Astrocyte (in vitro differentiated cells and primary cell): Measurements from ENCODE around the gene BANP. TPM values are rescaled to one million over a fixed set of nuclear protein-coding genes. Genes with fewer than 3 reads are reported as not detected.

ENCODE experiments used
- DNase-seq: peaks from one replicate; pipeline ENCODE4 v3.0.0-alpha.2; 2010; ENCODE audit warnings: low read depth
- FAIRE-seq: peaks from 2 replicates; lab custom pipeline; 2011; peaks lifted over from hg19 to GRCh38; lab: Jason Lieb, UNC
- H2AFZ ChIP-seq: 2 replicates; pipeline ENCODE4 v1.6.0; 2012; ENCODE audit warnings: low read depth, low read length, inconsistent platforms
- H3K27ac ChIP-seq: 2 replicates; pipeline ENCODE4 v1.5.1; 2011; ENCODE audit warnings: low read depth, low read length, inconsistent platforms
- H3K27me3 ChIP-seq: 2 replicates; pipeline ENCODE4 v1.6.0; 2011; ENCODE audit warnings: low read length, inconsistent platforms; ENCODE audit not compliant: insufficient read depth
- H3K36me3 ChIP-seq: 2 replicates; pipeline ENCODE4 v1.5.1; 2011; ENCODE audit warnings: low read length, inconsistent platforms; ENCODE audit not compliant: insufficient read depth
- H3K4me1 ChIP-seq: 2 replicates; pipeline ENCODE4 v1.5.1; 2011; ENCODE audit warnings: low read length, inconsistent platforms; ENCODE audit not compliant: insufficient read depth
- H3K4me2 ChIP-seq: 2 replicates; pipeline ENCODE4 v1.6.0; 2012; ENCODE audit warnings: low read length, inconsistent platforms
- H3K4me3 ChIP-seq: 2 replicates; pipeline ENCODE4 v1.5.1; 2011; ENCODE audit warnings: low read depth, mild to moderate bottlenecking, low read length, inconsistent platforms; ENCODE audit not compliant: insufficient read depth
- H3K79me2 ChIP-seq: 2 replicates; pipeline ENCODE4 v1.6.0; 2012; ENCODE audit warnings: mild to moderate bottlenecking, low read length, inconsistent platforms; ENCODE audit not compliant: insufficient read depth
- H3K9ac ChIP-seq: 2 replicates; pipeline ENCODE4 v1.6.0; 2012; ENCODE audit warnings: mild to moderate bottlenecking, low read length, inconsistent platforms
- H3K9me3 ChIP-seq: 2 replicates; pipeline ENCODE4 v1.5.1; 2012; ENCODE audit warnings: low read depth, mild to moderate bottlenecking, low read length, inconsistent platforms; ENCODE audit not compliant: insufficient read depth
- H4K20me1 ChIP-seq: 2 replicates; pipeline ENCODE4 v1.6.0; 2012; ENCODE audit warnings: low read length, inconsistent platforms; ENCODE audit not compliant: insufficient read depth
- H3K27ac Mint-ChIP-seq: one replicate; pipeline ENCODE4 v1.8.0; 2021; ENCODE audit warnings: mild to moderate bottlenecking, mixed read lengths; ENCODE audit not compliant: unreplicated experiment
- H3K27me3 Mint-ChIP-seq: one replicate; pipeline ENCODE4 v1.8.0; 2021; ENCODE audit warnings: low read depth, mixed read lengths; ENCODE audit not compliant: unreplicated experiment
- H3K36me3 Mint-ChIP-seq: one replicate; pipeline ENCODE4 v1.8.0; 2021; ENCODE audit warnings: low read depth, mixed read lengths; ENCODE audit not compliant: unreplicated experiment
- H3K4me1 Mint-ChIP-seq: one replicate; pipeline ENCODE4 v1.8.0; 2021; ENCODE audit warnings: low read depth, mixed read lengths; ENCODE audit not compliant: unreplicated experiment
- H3K4me3 Mint-ChIP-seq: one replicate; pipeline ENCODE4 v1.8.0; 2021; ENCODE audit warnings: mild to moderate bottlenecking, moderate library complexity, mixed read lengths; ENCODE audit not compliant: unreplicated experiment
- H3K9me3 Mint-ChIP-seq: one replicate; pipeline ENCODE4 v1.8.0; 2021; ENCODE audit warnings: mild to moderate bottlenecking, mixed read lengths; ENCODE audit not compliant: unreplicated experiment
- CTCF ChIP-seq: IDR thresholded peaks from 2 replicates; pipeline ENCODE4 v1.5.1; 2011; ENCODE audit warnings: low read depth, mild to moderate bottlenecking, inconsistent platforms, low read length, moderate library complexity; ENCODE audit not compliant: insufficient read depth
- EZH2 ChIP-seq: IDR thresholded peaks from 2 replicates; pipeline ENCODE4 v1.6.1; 2012; ENCODE audit warnings: mild to moderate bottlenecking, low read length, inconsistent platforms; ENCODE audit not compliant: insufficient read depth
- total RNA-seq: library from RNA; stranded (reverse); gene quantifications from 2 replicates; pipeline ENCODE4 v1.2.1, GENCODE V29; 2021

BANP gene
- total RNA-seq, 1 donor from 2014 or later = 28.9 TPM

GRCh38 chr16:87956365-87957231 is 5.4 kb downstream of the BANP start:
- H2AFZ ChIP-seq = peak overlapping the region; percentile 13
- H3K27me3 Mint-ChIP-seq = no peaks in the 10 kb centered on the region
- no peaks in the 10 kb centered on the region for H3K27me3 ChIP-seq
- H3K79me2 ChIP-seq = peaks cover 98% of the 10 kb centered on the region
- peak overlapping the region; percentile 75 for H3K9ac ChIP-seq
- TF ChIP-seq CTCF (peak; percentile 51), EZH2 (no peak)
- H3K9me3 Mint-ChIP-seq = no peaks in the 10 kb centered on the region
- H3K4me1 ChIP-seq = peaks cover 33% of the 10 kb centered on the region
- H3K27ac ChIP-seq = peak overlapping the region; percentile 60
- no peaks in the 10 kb centered on the region for H3K9me3 ChIP-seq
- H3K4me1 Mint-ChIP-seq = peaks cover 31% of the 10 kb centered on the region
- H3K36me3 Mint-ChIP-seq = peaks cover 13% of the 10 kb centered on the region
- peaks cover 2% of the 10 kb centered on the region for H3K36me3 ChIP-seq
- DNase-seq (peak; percentile 65), FAIRE-seq (no peak)
- H3K4me3 ChIP-seq = no peak overlapping the region
- H4K20me1 ChIP-seq = peaks cover 22% of the 10 kb centered on the region
- H3K4me3 Mint-ChIP-seq = peak overlapping the region; percentile 36
- peak overlapping the region; percentile 70 for H3K4me2 ChIP-seq
- H3K27ac Mint-ChIP-seq = peak overlapping the region; percentile 89

DNA sequence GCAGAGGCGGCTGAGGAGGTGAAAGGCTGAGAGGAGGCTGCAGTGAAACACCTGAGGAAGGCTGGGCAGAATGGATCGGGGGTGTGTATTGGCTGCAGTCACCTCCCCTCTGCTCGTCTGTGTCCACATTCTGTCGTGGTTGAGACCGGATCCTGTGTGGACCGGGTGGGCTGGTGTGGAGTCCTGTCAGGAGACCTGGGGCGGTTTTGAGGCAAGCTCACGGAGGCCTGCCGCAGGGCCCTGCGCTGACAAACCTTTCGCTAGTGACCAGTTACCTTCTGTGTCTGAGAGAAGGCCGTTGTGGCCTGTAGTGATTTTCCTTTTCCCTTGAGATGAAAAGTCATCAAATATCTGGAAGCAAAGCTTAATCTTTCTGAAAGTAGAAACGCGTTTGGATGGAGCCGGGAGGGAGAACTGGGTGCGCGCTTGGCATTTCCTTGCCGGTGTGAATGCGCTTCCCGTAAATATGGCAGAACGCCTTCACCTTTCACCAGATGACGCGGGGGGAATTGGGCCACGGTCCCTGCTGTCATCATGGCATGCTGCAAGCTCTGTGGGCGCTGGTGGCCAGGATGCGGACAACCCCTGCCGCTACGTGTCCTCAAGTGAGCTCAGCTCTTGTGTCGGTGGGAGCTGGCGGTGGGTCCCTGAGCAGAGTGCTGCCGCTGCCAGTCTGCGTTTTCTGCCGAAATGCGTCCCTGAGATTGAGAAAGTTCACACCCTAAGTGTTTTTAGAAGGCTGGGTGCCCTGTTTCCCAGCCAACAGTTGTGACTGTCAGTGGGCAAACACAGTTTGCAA is 6.3 kb downstream of the BANP start:
- Histone ChIP-seq H3K27ac (no peak overlapping the region), H4K20me1 (peaks cover 22% of the 10 kb centered on the region), H3K4me1 (peaks cover 27% of the 10 kb centered on the region), H3K79me2 (peaks cover 96% of the 10 kb centered on the region), H3K36me3 (peaks cover 2% of the 10 kb centered on the region), H3K4me2 (no peak overlapping the region), H3K9ac (peak overlapping the region; percentile 75), H3K4me3 (no peak overlapping the region), H3K27me3 (no peaks in the 10 kb centered on the region), H3K9me3 (no peaks in the 10 kb centered on the region), H2AFZ (no peak overlapping the region)
- H3K4me1 Mint-ChIP-seq = peaks cover 28% of the 10 kb centered on the region
- H3K27me3 Mint-ChIP-seq = no peaks in the 10 kb centered on the region
- no peaks in the 10 kb centered on the region for H3K9me3 Mint-ChIP-seq
- no peak for FAIRE-seq
- TF ChIP-seq CTCF = no peak
- TF ChIP-seq EZH2 = no peak
- no peak for DNase-seq
- H3K36me3 Mint-ChIP-seq = peaks cover 13% of the 10 kb centered on the region
- H3K4me3 Mint-ChIP-seq = no peak overlapping the region
- peak overlapping the region; percentile 89 for H3K27ac Mint-ChIP-seq
